IPS DF 6.9 (cell line): ENCODE data around the gene ACAA2.
"Not testable (repeated sequence)": the region's sequence is repeated elsewhere in the genome, so short reads cannot be mapped to it uniquely, and the experiment has no call there.

Experiments used
- DNase-seq: peaks from one replicate; pipeline ENCODE4 v3.0.0-alpha.2; 2013; ENCODE audit warnings: low read depth, low spot score
- H3K27ac ChIP-seq: one replicate; pipeline ENCODE4 v1.5.1; 2013; ENCODE audit warnings: low read length, control low read depth
- H3K27me3 ChIP-seq: 2 replicates; pipeline ENCODE4 v1.6.1; 2013; ENCODE audit warnings: mild to moderate bottlenecking, low read length; ENCODE audit not compliant: control insufficient read depth, insufficient read depth
- H3K36me3 ChIP-seq: 2 replicates; pipeline ENCODE4 v1.6.1; 2013; ENCODE audit warnings: low read length; ENCODE audit not compliant: control insufficient read depth, insufficient read depth
- H3K4me1 ChIP-seq: 2 replicates; pipeline ENCODE4 v1.6.1; 2013; ENCODE audit warnings: low read length; ENCODE audit not compliant: control insufficient read depth, insufficient read depth
- H3K4me3 ChIP-seq: 2 replicates; pipeline ENCODE4 v1.5.1; 2013; ENCODE audit warnings: mild to moderate bottlenecking, low read length
- H3K9me3 ChIP-seq: 2 replicates; pipeline ENCODE4 v1.6.1; 2013; ENCODE audit warnings: low read length, inconsistent platforms; ENCODE audit not compliant: control insufficient read depth, insufficient read depth
- WGBS: extraction: QIAGEN DNeasy Blood & Tissue Kit; methylation state at CpG from one replicate; pipeline ENCODE4 v1.1.7; 2013; ENCODE audit warnings: mixed read lengths, missing lambda C conversion rate; ENCODE audit not compliant: insufficient read length, insufficient coverage; 5-methylcytosine and 5-hydroxymethylcytosine counted together

The ACAA2 gene

GRCh38 chr18:49794743-49795142 lies 18.6 kb downstream of the ACAA2 start:
- WGBS: no CpG with 5 or more reads among the region's 3 CpGs

GRCh38 chr18:49789560-49790134 lies 23.7 kb downstream of the ACAA2 start:
- H3K4me1 ChIP-seq, H3K4me3 ChIP-seq, H3K27ac ChIP-seq, H3K9me3 ChIP-seq, DNase-seq, H3K27me3 ChIP-seq: not testable (repeated sequence)
- WGBS: no CpG with 5 or more reads among the region's 8 CpGs
- H3K36me3 ChIP-seq: peaks cover 11% of the 10 kb centered on the region; the same call in 1 of the 2 replicates

More at GRCh38 chr18:49794743-49795142, 18.6 kb downstream of the ACAA2 start:
- H3K27me3 ChIP-seq: no peaks in the 10 kb centered on the region
- no peak overlapping the region for H3K27ac ChIP-seq
- H3K36me3 ChIP-seq: peaks cover 2% of the 10 kb centered on the region; the same call in 1 of the 2 replicates
- DNase-seq: no peak
- no peak overlapping the region for H3K4me3 ChIP-seq
- no peaks in the 10 kb centered on the region for H3K9me3 ChIP-seq
- no peaks in the 10 kb centered on the region for H3K4me1 ChIP-seq

GRCh38 chr18:49788327-49788898 lies 24.9 kb downstream of the ACAA2 start:
- no peaks in the 10 kb centered on the region for H3K4me1 ChIP-seq
- no peak overlapping the region for H3K27ac ChIP-seq
- no peak overlapping the region for H3K4me3 ChIP-seq
- no CpG with 5 or more reads among the region's 5 CpGs for WGBS
- DNase-seq: no peak
- H3K9me3 ChIP-seq: no peaks in the 10 kb centered on the region
- no peaks in the 10 kb centered on the region for H3K27me3 ChIP-seq
- H3K36me3 ChIP-seq: peaks cover 13% of the 10 kb centered on the region; the same call in 1 of the 2 replicates

GRCh38 chr18:49786019-49786720 lies 27.2 kb downstream of the ACAA2 start:
- Histone ChIP-seq H3K9me3 (no peaks in the 10 kb centered on the region), H3K4me3 (no peak overlapping the region), H3K36me3 (peaks cover 12% of the 10 kb centered on the region; the same call in 1 of the 2 replicates), H3K27me3 (no peaks in the 10 kb centered on the region), H3K27ac (no peak overlapping the region), H3K4me1 (no peaks in the 10 kb centered on the region)
- no peak for DNase-seq
- WGBS: no CpG with 5 or more reads among the region's 1 CpG

- peaks cover 12% of the 10 kb centered on the region; the same call in 1 of the 2 replicates for H3K36me3 ChIP-seq
Measured at GRCh38 chr18:49784427-49785185, 28.7 kb downstream of the ACAA2 start.

GRCh38 chr18:49783631-49784030 lies 29.7 kb downstream of the ACAA2 start:
- not testable (repeated sequence) for H3K4me1 ChIP-seq, H3K4me3 ChIP-seq, H3K36me3 ChIP-seq, H3K27ac ChIP-seq, H3K27me3 ChIP-seq, DNase-seq, H3K9me3 ChIP-seq
- WGBS: no CpG with 5 or more reads among the region's 3 CpGs

More at GRCh38 chr18:49784427-49785185, 28.7 kb downstream of the ACAA2 start:
- Histone ChIP-seq H3K9me3 (no peaks in the 10 kb centered on the region), H3K4me3 (no peak overlapping the region), H3K27me3 (no peaks in the 10 kb centered on the region), H3K4me1 (no peaks in the 10 kb centered on the region), H3K27ac (no peak overlapping the region)
- WGBS: no CpG with 5 or more reads among the region's 1 CpG
- no peak for DNase-seq

- no peak for DNase-seq
- Histone ChIP-seq H3K36me3 (peaks cover 2% of the 10 kb centered on the region; the same call in 1 of the 2 replicates), H3K27ac (no peak overlapping the region), H3K4me3 (no peak overlapping the region), H3K27me3 (no peaks in the 10 kb centered on the region), H3K4me1 (no peaks in the 10 kb centered on the region), H3K9me3 (no peaks in the 10 kb centered on the region)
- no CpG with 5 or more reads among the region's 8 CpGs for WGBS
Measured at GRCh38 chr18:49778826-49779465, 34.4 kb downstream of the ACAA2 start.

GRCh38 chr18:49769047-49769728 lies 44.1 kb downstream of the ACAA2 start:
- Histone ChIP-seq H3K4me3 (no peak overlapping the region), H3K36me3 (no peaks in the 10 kb centered on the region), H3K27ac (no peak overlapping the region), H3K4me1 (peaks cover 2% of the 10 kb centered on the region; the same call in 1 of the 2 replicates), H3K27me3 (no peaks in the 10 kb centered on the region), H3K9me3 (no peaks in the 10 kb centered on the region)
- DNase-seq: no peak
- WGBS: no CpG with 5 or more reads among the region's 1 CpG

GRCh38 chr18:49768051-49768391 lies 45.3 kb downstream of the ACAA2 start:
- no CpG with 5 or more reads among the region's 5 CpGs for WGBS
- no peak overlapping the region for H3K27ac ChIP-seq
- H3K36me3 ChIP-seq: no peaks in the 10 kb centered on the region
- no peak overlapping the region for H3K4me3 ChIP-seq
- peaks cover 2% of the 10 kb centered on the region; the same call in 1 of the 2 replicates for H3K4me1 ChIP-seq
- no peaks in the 10 kb centered on the region for H3K27me3 ChIP-seq
- no peaks in the 10 kb centered on the region for H3K9me3 ChIP-seq
- peak; percentile 54 for DNase-seq
